ENCODE results near the gene GINS1.

DNA sequence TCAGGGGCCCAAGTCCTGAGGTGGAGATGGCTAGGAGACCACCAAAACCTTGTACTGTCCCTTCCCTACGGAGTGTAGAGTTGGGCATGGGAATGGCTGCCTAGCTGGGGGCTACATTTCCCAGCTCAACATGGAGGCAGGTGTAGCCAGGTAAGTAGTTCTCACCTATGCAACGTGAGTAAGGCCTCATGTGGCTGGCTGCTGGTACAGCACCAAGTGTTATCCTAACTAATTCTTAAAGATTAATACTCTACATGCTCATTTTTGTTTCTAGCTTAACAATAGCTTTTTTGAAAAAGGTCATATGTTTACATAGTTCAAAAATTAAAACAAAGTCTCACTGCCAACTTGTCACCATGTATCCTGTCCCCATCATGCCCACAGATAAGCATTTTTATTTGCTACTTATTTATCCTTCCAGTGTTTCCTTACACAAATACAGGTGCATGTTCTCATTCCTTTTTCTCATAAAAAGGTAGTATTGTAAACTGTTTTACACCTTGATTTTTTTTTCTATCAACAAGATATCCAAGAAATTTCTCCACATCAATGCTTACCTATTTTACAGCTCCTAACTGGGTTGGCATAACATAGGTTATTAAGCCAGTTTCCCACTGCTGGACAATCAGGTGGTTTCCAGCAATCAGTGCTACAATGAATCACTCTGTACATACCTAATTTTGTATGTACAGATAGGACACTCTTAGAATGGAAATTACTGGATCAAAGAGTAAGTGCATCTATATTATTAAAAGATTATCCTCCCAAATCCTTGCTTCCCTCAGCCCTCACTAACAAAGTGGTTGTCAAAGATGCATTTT lies 42.4 kb upstream of the GINS1 start:
- TF ChIP-seq EZH2 (IDR thresholded peaks at IDR 0.05; ENCODE audit: low read depth, unreplicated experiment) = no peak
- TF ChIP-seq, protein P1, sequence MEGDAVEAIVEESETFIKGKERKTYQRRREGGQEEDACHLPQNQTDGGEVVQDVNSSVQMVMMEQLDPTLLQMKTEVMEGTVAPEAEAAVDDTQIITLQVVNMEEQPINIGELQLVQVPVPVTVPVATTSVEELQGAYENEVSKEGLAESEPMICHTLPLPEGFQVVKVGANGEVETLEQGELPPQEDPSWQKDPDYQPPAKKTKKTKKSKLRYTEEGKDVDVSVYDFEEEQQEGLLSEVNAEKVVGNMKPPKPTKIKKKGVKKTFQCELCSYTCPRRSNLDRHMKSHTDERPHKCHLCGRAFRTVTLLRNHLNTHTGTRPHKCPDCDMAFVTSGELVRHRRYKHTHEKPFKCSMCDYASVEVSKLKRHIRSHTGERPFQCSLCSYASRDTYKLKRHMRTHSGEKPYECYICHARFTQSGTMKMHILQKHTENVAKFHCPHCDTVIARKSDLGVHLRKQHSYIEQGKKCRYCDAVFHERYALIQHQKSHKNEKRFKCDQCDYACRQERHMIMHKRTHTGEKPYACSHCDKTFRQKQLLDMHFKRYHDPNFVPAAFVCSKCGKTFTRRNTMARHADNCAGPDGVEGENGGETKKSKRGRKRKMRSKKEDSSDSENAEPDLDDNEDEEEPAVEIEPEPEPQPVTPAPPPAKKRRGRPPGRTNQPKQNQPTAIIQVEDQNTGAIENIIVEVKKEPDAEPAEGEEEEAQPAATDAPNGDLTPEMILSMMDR (conservative IDR thresholded peaks at IDR 0.05; ENCODE audit: low read depth in 2 of 2) = no peak
